AG04450 (cell line): ENCODE data around the gene NFAT5. TPM values are rescaled to one million over a fixed set of nuclear protein-coding genes. Genes with fewer than 3 reads are reported as not detected.

Experiments used
- CTCF ChIA-PET: fragments of 300-600, 350-600 bp; formaldehyde crosslinking; extraction: SDS; loops from one replicate; lab custom pipeline; 2022; ENCODE audit warnings: antibody characterized with exemption, inconsistent platforms; lab: Charles Lee
- POLR2A ChIA-PET: fragments of 350-600 bp; formaldehyde crosslinking; extraction: SDS; loops from one replicate; lab custom pipeline; 2021; ENCODE audit warnings: antibody characterized with exemption, inconsistent platforms; lab: Yijun Ruan, JAX
- DNase-seq: peaks from one replicate; pipeline ENCODE4 v3.0.0-alpha.2; 2011; ENCODE audit warnings: low read depth, low spot score
- H3K27ac ChIP-seq: one replicate; pipeline ENCODE4 v1.5.1; 2012; ENCODE audit warnings: low read depth, low read length, control low read depth
- H3K27me3 ChIP-seq: one replicate; pipeline ENCODE4 v1.6.0; 2012; ENCODE audit warnings: low read length; ENCODE audit not compliant: control insufficient read depth, insufficient read depth
- H3K4me3 ChIP-seq: 2 replicates; pipeline ENCODE4 v1.5.1; 2011; ENCODE audit warnings: mild to moderate bottlenecking, low read depth, low read length, control low read depth
- H3K9me3 ChIP-seq: 2 replicates; pipeline ENCODE4 v1.5.1; 2012; ENCODE audit warnings: low read length; ENCODE audit not compliant: control insufficient read depth, insufficient read depth
- polyA plus RNA-seq: library from polyadenylated mRNA; depleted of rRNA; stranded (reverse); fragments of >200 nt; gene quantifications from 2 replicates; pipeline ENCODE4 v1.2.3, GENCODE V29; 2011
- TF ChIP-seq, protein P1 (sequence below): IDR thresholded peaks from 2 replicates; pipeline ENCODE4 v1.5.1; 2011; ENCODE audit warnings: low read depth, low read length, control low read depth, inconsistent platforms

Gene NFAT5
- polyA plus RNA-seq, 1 experiment = 36.9 TPM

DNA sequence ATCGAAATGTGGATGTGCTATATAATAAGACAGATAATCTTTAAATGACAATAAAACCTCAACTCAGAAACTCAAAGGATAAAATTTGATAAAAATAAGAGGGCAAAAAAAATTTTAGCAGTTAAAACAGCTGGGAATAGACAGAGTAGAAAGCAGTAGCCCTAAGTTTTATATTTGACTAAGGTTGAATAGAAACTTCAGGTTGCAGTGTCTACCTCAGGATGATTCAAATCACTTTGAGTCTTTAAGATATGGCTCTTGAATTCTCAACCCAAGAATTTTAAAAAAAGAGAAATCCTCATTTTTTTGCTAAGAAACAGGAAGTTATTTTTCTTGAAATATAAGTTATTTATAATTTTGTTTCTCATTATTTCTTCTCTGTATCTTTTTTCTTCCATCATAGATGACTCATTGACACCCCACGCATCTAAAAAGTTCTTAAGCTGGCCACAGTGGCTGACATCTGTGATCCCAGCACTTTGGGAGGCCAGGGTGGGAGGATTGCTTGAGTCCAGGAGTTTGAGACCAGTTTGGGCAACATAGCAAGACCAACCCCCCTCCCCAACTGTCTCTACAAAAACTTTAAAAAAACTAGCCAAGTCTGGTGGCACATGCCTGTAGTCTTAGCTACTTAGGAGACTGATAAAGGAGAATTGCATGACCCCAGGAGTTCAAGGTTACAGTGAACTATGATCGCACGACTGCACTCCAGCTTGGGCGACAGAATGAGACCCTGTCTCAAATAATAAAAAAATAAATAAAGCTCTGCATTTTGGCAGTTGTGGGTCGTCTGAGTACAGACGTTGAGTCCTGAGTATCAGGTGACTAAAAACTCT lies 23.9 kb downstream of the NFAT5 start:
- Histone ChIP-seq H3K9me3 (no peaks in the 10 kb centered on the region), H3K4me3 (no peak overlapping the region), H3K27me3 (no peaks in the 10 kb centered on the region), H3K27ac (no peak overlapping the region)
- DNase-seq = no peak
- TF ChIP-seq, protein P1, sequence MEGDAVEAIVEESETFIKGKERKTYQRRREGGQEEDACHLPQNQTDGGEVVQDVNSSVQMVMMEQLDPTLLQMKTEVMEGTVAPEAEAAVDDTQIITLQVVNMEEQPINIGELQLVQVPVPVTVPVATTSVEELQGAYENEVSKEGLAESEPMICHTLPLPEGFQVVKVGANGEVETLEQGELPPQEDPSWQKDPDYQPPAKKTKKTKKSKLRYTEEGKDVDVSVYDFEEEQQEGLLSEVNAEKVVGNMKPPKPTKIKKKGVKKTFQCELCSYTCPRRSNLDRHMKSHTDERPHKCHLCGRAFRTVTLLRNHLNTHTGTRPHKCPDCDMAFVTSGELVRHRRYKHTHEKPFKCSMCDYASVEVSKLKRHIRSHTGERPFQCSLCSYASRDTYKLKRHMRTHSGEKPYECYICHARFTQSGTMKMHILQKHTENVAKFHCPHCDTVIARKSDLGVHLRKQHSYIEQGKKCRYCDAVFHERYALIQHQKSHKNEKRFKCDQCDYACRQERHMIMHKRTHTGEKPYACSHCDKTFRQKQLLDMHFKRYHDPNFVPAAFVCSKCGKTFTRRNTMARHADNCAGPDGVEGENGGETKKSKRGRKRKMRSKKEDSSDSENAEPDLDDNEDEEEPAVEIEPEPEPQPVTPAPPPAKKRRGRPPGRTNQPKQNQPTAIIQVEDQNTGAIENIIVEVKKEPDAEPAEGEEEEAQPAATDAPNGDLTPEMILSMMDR = no peak
- ChIA-PET POLR2A (no interaction called here), CTCF (no interaction called here)

DNA sequence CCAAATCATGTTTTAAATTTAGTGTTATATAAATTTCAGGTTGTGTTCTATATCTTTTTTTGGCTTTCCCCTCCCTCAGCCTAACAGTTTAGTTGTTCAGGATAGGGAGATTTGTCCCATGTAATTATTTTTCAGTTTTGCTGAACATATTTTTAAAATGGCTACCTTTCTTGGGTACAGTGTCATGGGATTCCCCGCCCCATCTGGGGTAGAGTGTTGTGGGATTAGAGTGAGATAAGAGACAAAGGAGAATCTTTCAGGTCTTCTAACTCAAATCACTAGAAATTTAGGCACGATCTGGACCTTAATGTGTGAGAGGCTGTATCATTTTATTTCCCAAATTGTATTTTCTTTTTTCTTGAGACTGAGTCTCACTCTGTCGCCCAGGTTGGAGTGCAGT lies 24.8 kb downstream of the NFAT5 start:
- CTCF ChIA-PET = no interaction called here

DNA sequence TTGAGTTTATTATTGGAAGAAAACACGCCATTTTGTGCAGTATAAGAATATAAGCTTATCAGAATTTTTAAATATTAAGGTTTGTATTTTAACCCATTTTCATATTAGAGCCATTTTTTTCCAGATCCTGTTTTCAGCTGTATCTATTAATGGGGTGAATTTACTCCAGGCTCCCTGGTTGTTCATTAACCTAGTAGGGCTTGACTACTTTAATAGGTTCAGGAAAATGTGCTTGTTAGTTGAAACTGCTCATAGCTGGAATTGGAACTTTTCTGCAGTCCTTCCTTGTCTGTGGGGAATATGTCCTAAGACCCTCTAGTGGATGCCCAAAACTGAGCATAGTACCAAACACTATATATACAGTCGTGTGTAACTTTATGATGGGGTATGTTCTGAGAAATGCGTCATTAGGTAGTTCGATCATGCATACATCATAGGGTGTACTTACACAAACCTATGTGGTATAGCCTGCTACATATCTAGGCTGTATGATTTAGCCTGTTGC lies 28.0 kb downstream of the NFAT5 start:
- no peaks in the 10 kb centered on the region for H3K27me3 ChIP-seq
- DNase-seq = no peak
- H3K9me3 ChIP-seq = no peaks in the 10 kb centered on the region
- ChIA-PET POLR2A (no interaction called here), CTCF (no interaction called here)
- H3K4me3 ChIP-seq = no peak overlapping the region
- TF ChIP-seq, protein P1 = no peak
- H3K27ac ChIP-seq = no peak overlapping the region

More for the DNA sequence above, 24.8 kb downstream of the NFAT5 start:
- POLR2A ChIA-PET = no interaction called here
- Histone ChIP-seq H3K9me3 (no peaks in the 10 kb centered on the region), H3K27me3 (no peaks in the 10 kb centered on the region), H3K4me3 (no peak overlapping the region), H3K27ac (no peak overlapping the region)
- no peak for DNase-seq
- TF ChIP-seq, protein P1 = no peak

DNA sequence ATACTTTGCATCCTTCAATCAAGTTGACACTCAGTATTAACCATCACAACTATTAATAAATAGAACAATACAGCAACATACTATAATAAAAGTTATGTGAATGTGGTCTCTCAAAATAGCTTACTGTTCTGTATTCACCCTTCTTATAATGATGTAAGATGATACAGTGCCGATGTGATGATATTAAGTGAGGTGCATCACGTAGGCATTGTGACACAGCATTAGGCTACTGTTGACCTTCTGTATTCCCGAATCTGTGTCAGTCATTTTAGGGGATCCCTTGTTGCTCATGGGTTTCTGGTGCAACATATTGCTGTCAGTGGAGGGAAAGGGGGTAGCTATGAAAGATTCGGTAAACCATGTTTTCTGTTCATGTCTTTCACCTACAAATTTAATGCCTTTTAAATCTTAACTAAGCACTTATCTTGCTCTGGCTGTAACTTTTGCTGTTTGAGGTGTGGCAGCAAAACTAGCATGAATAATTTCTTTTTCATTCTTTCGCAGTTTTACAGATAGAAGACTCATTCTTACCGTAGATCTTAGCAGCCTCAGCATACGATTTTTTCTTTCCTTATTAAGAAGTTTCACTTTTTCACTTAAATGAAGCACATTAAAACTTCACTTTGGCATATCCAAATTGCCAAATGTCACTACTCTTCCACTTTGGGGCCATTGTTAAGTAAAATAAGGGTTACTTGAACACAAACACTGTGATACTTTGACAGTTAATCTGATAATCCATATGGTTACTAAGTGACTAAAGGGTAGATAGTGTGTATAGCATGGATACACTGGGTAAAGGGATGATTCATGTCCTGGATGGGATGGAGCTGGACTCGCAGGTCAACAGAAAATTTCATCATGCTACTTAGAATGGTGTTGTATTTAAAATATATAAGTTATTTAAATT lies 29.6 kb downstream of the NFAT5 start:
- H3K27ac ChIP-seq = no peak overlapping the region

More for the DNA sequence above, 29.6 kb downstream of the NFAT5 start:
- TF ChIP-seq, protein P1 = no peak
- Histone ChIP-seq H3K4me3 (no peak overlapping the region), H3K27me3 (no peaks in the 10 kb centered on the region), H3K9me3 (no peaks in the 10 kb centered on the region)
- CTCF ChIA-PET = interaction anchor here (0.9 kb wide), 1 partner anchor 199 kb away, joined by 5 read pairs; no protein-coding TSS in a partner anchor
- no peak for DNase-seq
- POLR2A ChIA-PET = no interaction called here
